Endodermal cell (in vitro differentiated cells): ENCODE measurements around the gene FGF12. TPM values are rescaled to one million over a fixed set of nuclear protein-coding genes. Genes with fewer than 3 reads are reported as not detected.

Source experiments
- DNase-seq: peaks from one replicate; pipeline ENCODE4 v3.0.0-alpha.2; 2017
- H3K27ac ChIP-seq: 2 replicates; pipeline ENCODE4 v1.5.1; 2013; ENCODE audit warnings: mild to moderate bottlenecking, low read depth, low read length, moderate library complexity
- H3K27me3 ChIP-seq: 2 replicates; pipeline ENCODE4 v1.6.1; 2013; ENCODE audit warnings: mild to moderate bottlenecking, low read length, moderate library complexity; ENCODE audit not compliant: insufficient read depth, control insufficient read depth, poor library complexity, severe bottlenecking
- H3K36me3 ChIP-seq: 2 replicates; pipeline ENCODE4 v1.7.0; 2013; ENCODE audit warnings: mild to moderate bottlenecking, low read length, moderate library complexity; ENCODE audit not compliant: control insufficient read depth, insufficient read depth
- H3K4me1 ChIP-seq: one replicate; pipeline ENCODE4 v1.7.0; 2013; ENCODE audit warnings: low read length; ENCODE audit not compliant: control insufficient read depth, insufficient read depth
- H3K4me3 ChIP-seq: 2 replicates; pipeline ENCODE4 v1.5.1; 2013; ENCODE audit warnings: mild to moderate bottlenecking, low read length, moderate library complexity
- H3K9ac ChIP-seq: 2 replicates; pipeline ENCODE4 v1.6.1; 2013; ENCODE audit warnings: mild to moderate bottlenecking, low read length, moderate library complexity; ENCODE audit not compliant: poor library complexity, severe bottlenecking; ENCODE audit errors: extremely low read depth
- H3K9me3 ChIP-seq: 2 replicates; pipeline ENCODE4 v1.6.1; 2013; ENCODE audit warnings: mild to moderate bottlenecking, low read length, moderate library complexity; ENCODE audit not compliant: control insufficient read depth
- H3K27ac Mint-ChIP-seq: 2 replicates; pipeline ENCODE4 v1.8.0; 2020; ENCODE audit warnings: mixed read lengths
- H3K27me3 Mint-ChIP-seq: 2 replicates; pipeline ENCODE4 v1.8.0; 2021; ENCODE audit warnings: mild to moderate bottlenecking, mixed read lengths; ENCODE audit not compliant: insufficient read depth
- H3K36me3 Mint-ChIP-seq: 2 replicates; pipeline ENCODE4 v1.8.0; 2020; ENCODE audit warnings: low read depth, mixed read lengths
- H3K4me1 Mint-ChIP-seq: 2 replicates; pipeline ENCODE4 v1.8.0; 2020; ENCODE audit warnings: mixed read lengths
- H3K4me3 Mint-ChIP-seq: 2 replicates; pipeline ENCODE4 v1.8.0; 2020; ENCODE audit warnings: mild to moderate bottlenecking, moderate library complexity, mixed read lengths
- H3K9me3 Mint-ChIP-seq: 2 replicates; pipeline ENCODE4 v1.8.0; 2020; ENCODE audit warnings: mild to moderate bottlenecking, mixed read lengths
- CTCF ChIP-seq: fragments of 200-600 bp; sonication (generic); conservative IDR thresholded peaks from 2 replicates; pipeline ENCODE4 v1.5.0; 2021; ENCODE audit warnings: antibody characterized with exemption, mild to moderate bottlenecking
- WGBS, 2 experiments: methylation state at CpG; one replicate each; pipeline versions ENCODE4 v1.1.5 to v1.1.7; 2013; ENCODE audit warnings: missing lambda C conversion rate in 2 of 2, mixed read lengths in 1 of 2; ENCODE audit not compliant: insufficient coverage in 1 of 2, insufficient read length in 1 of 2; 5-methylcytosine and 5-hydroxymethylcytosine counted together
- total RNA-seq, 2 donors: library from RNA; stranded (reverse); fragmentation: NEBNext Ultra II Directional in 1 of 2; extraction: Animal tissue kit (Norgen Biotek cat#: 25700) in 1 of 2; gene quantifications; 2 replicates in 1 of 2; 3 replicates in 1 of 2; pipeline ENCODE4 v1.2.1, GENCODE V29; 2021

The FGF12 gene
- total RNA-seq, 2 donors from 2014 or later: 22.9 to 25.2 TPM

- Histone ChIP-seq H3K27ac (no peak overlapping the region), H3K4me1 (no peaks in the 10 kb centered on the region), H3K27me3 (no peaks in the 10 kb centered on the region), H3K4me3 (no peak overlapping the region), H3K36me3 (no peaks in the 10 kb centered on the region), H3K9me3 (no peaks in the 10 kb centered on the region), H3K9ac (no peak overlapping the region)
- WGBS, 2 experiments: 59 to 61% methylated on average over 3 of the region's 3 CpGs
- no peak for TF ChIP-seq CTCF
- no peak overlapping the region for H3K27ac Mint-ChIP-seq
- no peak overlapping the region for H3K4me3 Mint-ChIP-seq
- no peak for DNase-seq
- no peaks in the 10 kb centered on the region for H3K4me1 Mint-ChIP-seq
- no peaks in the 10 kb centered on the region for H3K27me3 Mint-ChIP-seq
- no peaks in the 10 kb centered on the region for H3K36me3 Mint-ChIP-seq
- H3K9me3 Mint-ChIP-seq: no peaks in the 10 kb centered on the region
Measured at GRCh38 chr3:192435241-192435640, 292.1 kb downstream of the FGF12 start.

DNA sequence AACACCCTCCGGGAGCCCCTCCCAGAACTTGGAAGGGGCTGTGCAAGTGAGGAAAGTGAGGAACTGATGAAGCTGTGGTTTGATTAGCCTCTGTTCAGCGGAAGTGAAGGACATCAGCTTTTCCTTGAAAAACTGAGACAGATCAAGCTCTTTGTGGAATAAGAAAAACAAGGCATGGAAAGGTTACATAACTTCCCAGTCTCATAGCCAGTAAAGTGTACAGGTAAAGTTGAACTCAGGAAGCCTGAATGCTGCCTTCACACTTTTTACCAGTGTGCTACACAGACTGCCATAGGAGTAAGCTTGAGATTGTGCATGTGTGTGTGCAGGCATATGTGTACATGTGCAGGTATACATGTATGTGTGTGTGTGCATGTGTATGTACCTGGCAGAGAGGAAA, 293.2 kb downstream of the FGF12 start:
- no peak overlapping the region for H3K4me3 ChIP-seq
- no peak for TF ChIP-seq CTCF
- Mint-ChIP-seq H3K27ac (no peak overlapping the region), H3K4me3 (no peak overlapping the region), H3K36me3 (no peaks in the 10 kb centered on the region), H3K27me3 (no peaks in the 10 kb centered on the region), H3K9me3 (no peaks in the 10 kb centered on the region), H3K4me1 (no peaks in the 10 kb centered on the region)
- H3K27me3 ChIP-seq: no peaks in the 10 kb centered on the region
- no peak overlapping the region for H3K9ac ChIP-seq
- no peaks in the 10 kb centered on the region for H3K4me1 ChIP-seq
- H3K27ac ChIP-seq: no peak overlapping the region
- no peaks in the 10 kb centered on the region for H3K36me3 ChIP-seq
- no peak for DNase-seq
- H3K9me3 ChIP-seq: no peaks in the 10 kb centered on the region
- WGBS, 2 experiments: 81 to 90% methylated on average over 2 of the region's 2 CpGs

DNA sequence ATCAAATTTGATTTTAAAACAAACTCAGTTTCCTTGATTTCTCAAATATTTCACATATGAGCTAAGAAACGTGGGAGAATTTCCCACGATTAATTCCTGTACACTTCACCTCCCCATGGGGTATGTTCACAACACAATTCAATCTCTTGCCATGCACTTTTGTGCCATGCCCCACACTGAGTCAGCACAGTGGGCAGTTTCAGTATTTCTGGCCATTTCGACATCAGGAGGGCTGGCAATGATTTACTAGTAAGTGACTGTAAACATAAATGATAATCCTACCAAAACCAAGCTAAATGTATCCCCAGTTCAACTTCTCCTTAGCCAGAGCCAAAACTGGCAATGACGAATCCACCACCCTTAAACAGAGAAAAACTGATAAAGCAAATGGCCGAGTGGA, 293.6 kb downstream of the FGF12 start:
- WGBS, 2 experiments: 73 to 87% methylated on average over 3 to 5 of the region's 5 CpGs
- Histone ChIP-seq H3K4me1 (no peaks in the 10 kb centered on the region), H3K27ac (no peak overlapping the region), H3K4me3 (no peak overlapping the region), H3K27me3 (no peaks in the 10 kb centered on the region), H3K9ac (no peak overlapping the region), H3K36me3 (no peaks in the 10 kb centered on the region), H3K9me3 (no peaks in the 10 kb centered on the region)
- Mint-ChIP-seq H3K4me1 (no peaks in the 10 kb centered on the region), H3K4me3 (no peak overlapping the region), H3K27ac (no peak overlapping the region), H3K36me3 (no peaks in the 10 kb centered on the region), H3K9me3 (no peaks in the 10 kb centered on the region), H3K27me3 (no peaks in the 10 kb centered on the region)
- TF ChIP-seq CTCF: no peak
- DNase-seq: no peak
